Activated naive CD4-positive, alpha-beta T cell treated with anti-CD3 and anti-CD28 coated beads for 36 hours (primary cell): ENCODE measurements around the gene CELF2. TPM values are rescaled to one million over a fixed set of nuclear protein-coding genes. Genes with fewer than 3 reads are reported as not detected.
"Not testable (repeated sequence)": the region's sequence is repeated elsewhere in the genome, so short reads cannot be mapped to it uniquely, and the experiment has no call there.

Experiments
- CTCF ChIA-PET: fragments of 350-600 bp; sonication (Branson Sonifier 250); formaldehyde crosslinking; loops from one replicate; lab custom pipeline; 2021; ENCODE audit warnings: antibody characterized with exemption; lab: Charles Lee
- DNase-seq: peaks from one replicate; pipeline ENCODE4 v3.0.0-alpha.2; 2020
- H3K27ac Mint-ChIP-seq: one replicate; pipeline ENCODE4 v1.8.0; 2021; ENCODE audit warnings: mild to moderate bottlenecking, mixed read lengths
- H3K27me3 Mint-ChIP-seq: one replicate; pipeline ENCODE4 v1.8.0; 2021; ENCODE audit warnings: low read depth, mixed read lengths
- H3K36me3 Mint-ChIP-seq: one replicate; pipeline ENCODE4 v1.8.0; 2021; ENCODE audit warnings: low read depth, mixed read lengths
- H3K4me1 Mint-ChIP-seq: one replicate; pipeline ENCODE4 v1.8.0; 2021; ENCODE audit warnings: low read depth, mixed read lengths
- H3K4me3 Mint-ChIP-seq: one replicate; pipeline ENCODE4 v1.8.0; 2021; ENCODE audit warnings: mild to moderate bottlenecking, moderate library complexity, mixed read lengths
- H3K9me3 Mint-ChIP-seq: one replicate; pipeline ENCODE4 v1.8.0; 2021; ENCODE audit warnings: mixed read lengths
- intact Hi-C: fragments of 100-400 bp; cut with micrococcal nuclease; formaldehyde crosslinking; loops from one replicate; pipeline ENCODE4 v1.15.1; 2023
- total RNA-seq, 2 experiments: library from RNA; stranded (reverse); gene quantifications; one replicate each; pipeline ENCODE4 v1.2.3, GENCODE V29; 2021

The CELF2 gene
- total RNA-seq, 2 experiments from 2014 or later: 68.2 to 72.2 TPM

GRCh38 chr10:10992072-10992471 is 25.6 kb upstream of the CELF2 start:
- DNase-seq: no peak
- H3K36me3 Mint-ChIP-seq: no peaks in the 10 kb centered on the region
- H3K9me3 Mint-ChIP-seq: no peaks in the 10 kb centered on the region
- H3K27ac Mint-ChIP-seq: no peak overlapping the region
- H3K4me3 Mint-ChIP-seq: no peak overlapping the region
- intact Hi-C loops: no loop called here
- peaks cover 8% of the 10 kb centered on the region for H3K27me3 Mint-ChIP-seq
- no peaks in the 10 kb centered on the region for H3K4me1 Mint-ChIP-seq
- CTCF ChIA-PET: no interaction called here

- peaks cover 8% of the 10 kb centered on the region for H3K27me3 Mint-ChIP-seq
- CTCF ChIA-PET: interaction anchor here (0.5 kb wide), 1 partner anchor 796 kb away, joined by 3 read pairs; no protein-coding TSS in a partner anchor
- H3K27ac Mint-ChIP-seq: no peak overlapping the region
- no peak overlapping the region for H3K4me3 Mint-ChIP-seq
- intact Hi-C loops: no loop called here
- no peaks in the 10 kb centered on the region for H3K36me3 Mint-ChIP-seq
- DNase-seq: no peak
- no peaks in the 10 kb centered on the region for H3K4me1 Mint-ChIP-seq
- H3K9me3 Mint-ChIP-seq: peaks cover 4% of the 10 kb centered on the region
Measured at GRCh38 chr10:10992961-10993714, 24.5 kb upstream of the CELF2 start.

GRCh38 chr10:10993785-10994184 is 23.9 kb upstream of the CELF2 start:
- CTCF ChIA-PET: no interaction called here
- Mint-ChIP-seq H3K36me3 (no peaks in the 10 kb centered on the region), H3K9me3 (peaks cover 4% of the 10 kb centered on the region), H3K27me3 (peaks cover 8% of the 10 kb centered on the region), H3K4me1 (no peaks in the 10 kb centered on the region), H3K27ac (no peak overlapping the region), H3K4me3 (no peak overlapping the region)
- DNase-seq: no peak
- intact Hi-C loops: no loop called here

GRCh38 chr10:10994360-10994759 is 23.3 kb upstream of the CELF2 start:
- Mint-ChIP-seq H3K9me3 (peaks cover 4% of the 10 kb centered on the region), H3K4me3 (no peak overlapping the region), H3K36me3 (no peaks in the 10 kb centered on the region), H3K4me1 (no peaks in the 10 kb centered on the region), H3K27me3 (peaks cover 5% of the 10 kb centered on the region), H3K27ac (no peak overlapping the region)
- DNase-seq: no peak
- CTCF ChIA-PET: interaction anchor here (0.6 to 1.0 kb wide), 2 partner anchors 42 to 1093 kb away, joined by 3 read pairs; no protein-coding TSS in a partner anchor
- intact Hi-C loops: no loop called here

GRCh38 chr10:10995120-10995519 is 22.6 kb upstream of the CELF2 start:
- Mint-ChIP-seq H3K4me3 (no peak overlapping the region), H3K36me3 (no peaks in the 10 kb centered on the region), H3K9me3 (peaks cover 4% of the 10 kb centered on the region), H3K27ac (no peak overlapping the region), H3K4me1 (no peaks in the 10 kb centered on the region), H3K27me3 (peaks cover 5% of the 10 kb centered on the region)
- no peak for DNase-seq
- CTCF ChIA-PET: interaction anchor here (0.6 to 1.0 kb wide), 2 partner anchors 41 to 1093 kb away, joined by 3 read pairs; no protein-coding TSS in a partner anchor
- intact Hi-C loops: no loop called here

- no peak for DNase-seq
- H3K27me3 Mint-ChIP-seq: peaks cover 5% of the 10 kb centered on the region
- no peak overlapping the region for H3K4me3 Mint-ChIP-seq
- intact Hi-C loops: no loop called here
- no peaks in the 10 kb centered on the region for H3K4me1 Mint-ChIP-seq
- no peaks in the 10 kb centered on the region for H3K36me3 Mint-ChIP-seq
- no peak overlapping the region for H3K27ac Mint-ChIP-seq
- H3K9me3 Mint-ChIP-seq: peaks cover 4% of the 10 kb centered on the region
- CTCF ChIA-PET: interaction anchor here (0.6 kb wide), 1 partner anchor 243 kb away, joined by 3 read pairs; no protein-coding TSS in a partner anchor
Measured at GRCh38 chr10:10996966-10997620, 20.6 kb upstream of the CELF2 start.

- H3K27ac Mint-ChIP-seq, H3K9me3 Mint-ChIP-seq, DNase-seq, H3K36me3 Mint-ChIP-seq, H3K4me1 Mint-ChIP-seq, H3K27me3 Mint-ChIP-seq, intact Hi-C loops, H3K4me3 Mint-ChIP-seq: not testable (repeated sequence)
- CTCF ChIA-PET: interaction anchor here (1.8 kb wide), 1 partner anchor 169 kb away, joined by 4 read pairs; no protein-coding TSS in a partner anchor
Measured at GRCh38 chr10:10999501-10999900, 18.2 kb upstream of the CELF2 start.

GRCh38 chr10:11002485-11002884 is 15.2 kb upstream of the CELF2 start:
- intact Hi-C loops: no loop called here
- peaks cover 4% of the 10 kb centered on the region for H3K9me3 Mint-ChIP-seq
- no peak overlapping the region for H3K4me3 Mint-ChIP-seq
- DNase-seq: no peak
- H3K36me3 Mint-ChIP-seq: no peaks in the 10 kb centered on the region
- no peaks in the 10 kb centered on the region for H3K4me1 Mint-ChIP-seq
- no peak overlapping the region for H3K27ac Mint-ChIP-seq
- H3K27me3 Mint-ChIP-seq: peaks cover 11% of the 10 kb centered on the region
- CTCF ChIA-PET: interaction anchor here (1.2 kb wide), 1 partner anchor 16 kb away, joined by 5 read pairs; no protein-coding TSS in a partner anchor

- CTCF ChIA-PET: no interaction called here
- no peak overlapping the region for H3K27ac Mint-ChIP-seq
- H3K4me1 Mint-ChIP-seq: no peaks in the 10 kb centered on the region
- no peak overlapping the region for H3K4me3 Mint-ChIP-seq
- DNase-seq: no peak
- peaks cover under 1% of the 10 kb centered on the region for H3K9me3 Mint-ChIP-seq
- no peaks in the 10 kb centered on the region for H3K36me3 Mint-ChIP-seq
- H3K27me3 Mint-ChIP-seq: peaks cover 8% of the 10 kb centered on the region
- intact Hi-C loops: no loop called here
Measured at GRCh38 chr10:11002916-11003315, 14.8 kb upstream of the CELF2 start.

GRCh38 chr10:11003679-11004078 is 14.0 kb upstream of the CELF2 start:
- peaks cover 2% of the 10 kb centered on the region for H3K4me1 Mint-ChIP-seq
- intact Hi-C loops: no loop called here
- CTCF ChIA-PET: no interaction called here
- no peaks in the 10 kb centered on the region for H3K36me3 Mint-ChIP-seq
- H3K27ac Mint-ChIP-seq: no peak overlapping the region
- H3K9me3 Mint-ChIP-seq: no peaks in the 10 kb centered on the region
- DNase-seq: no peak
- no peak overlapping the region for H3K4me3 Mint-ChIP-seq
- peaks cover 14% of the 10 kb centered on the region for H3K27me3 Mint-ChIP-seq

- Mint-ChIP-seq H3K27me3 (peaks cover 21% of the 10 kb centered on the region), H3K36me3 (no peaks in the 10 kb centered on the region), H3K27ac (no peak overlapping the region), H3K4me3 (no peak overlapping the region), H3K9me3 (no peaks in the 10 kb centered on the region), H3K4me1 (peaks cover 6% of the 10 kb centered on the region)
- intact Hi-C loops: no loop called here
- CTCF ChIA-PET: no interaction called here
- no peak for DNase-seq
Measured at GRCh38 chr10:11004144-11005077, 13.3 kb upstream of the CELF2 start.
